GM18498 (cell line): ENCODE measurements around the gene TBX19.
"Not testable (repeated sequence)": the region's sequence is repeated elsewhere in the genome, so short reads cannot be mapped to it uniquely, and the experiment has no call there.

Experiments
- ATAC-seq: cut with Tn5 transposase; IDR thresholded peaks from one replicate; pipeline ENCODE4 v1.9.1; 2021; ENCODE audit warnings: mild to moderate bottlenecking, moderate library complexity; ENCODE audit not compliant: unreplicated experiment

TBX19 gene

GRCh38 chr1:168348146-168348709, 67.6 kb downstream of the TBX19 start:
- ATAC-seq, result no peak

- ATAC-seq, result not testable (repeated sequence)
Observed at GRCh38 chr1:168354335-168355269, 73.9 kb downstream of the TBX19 start.

DNA sequence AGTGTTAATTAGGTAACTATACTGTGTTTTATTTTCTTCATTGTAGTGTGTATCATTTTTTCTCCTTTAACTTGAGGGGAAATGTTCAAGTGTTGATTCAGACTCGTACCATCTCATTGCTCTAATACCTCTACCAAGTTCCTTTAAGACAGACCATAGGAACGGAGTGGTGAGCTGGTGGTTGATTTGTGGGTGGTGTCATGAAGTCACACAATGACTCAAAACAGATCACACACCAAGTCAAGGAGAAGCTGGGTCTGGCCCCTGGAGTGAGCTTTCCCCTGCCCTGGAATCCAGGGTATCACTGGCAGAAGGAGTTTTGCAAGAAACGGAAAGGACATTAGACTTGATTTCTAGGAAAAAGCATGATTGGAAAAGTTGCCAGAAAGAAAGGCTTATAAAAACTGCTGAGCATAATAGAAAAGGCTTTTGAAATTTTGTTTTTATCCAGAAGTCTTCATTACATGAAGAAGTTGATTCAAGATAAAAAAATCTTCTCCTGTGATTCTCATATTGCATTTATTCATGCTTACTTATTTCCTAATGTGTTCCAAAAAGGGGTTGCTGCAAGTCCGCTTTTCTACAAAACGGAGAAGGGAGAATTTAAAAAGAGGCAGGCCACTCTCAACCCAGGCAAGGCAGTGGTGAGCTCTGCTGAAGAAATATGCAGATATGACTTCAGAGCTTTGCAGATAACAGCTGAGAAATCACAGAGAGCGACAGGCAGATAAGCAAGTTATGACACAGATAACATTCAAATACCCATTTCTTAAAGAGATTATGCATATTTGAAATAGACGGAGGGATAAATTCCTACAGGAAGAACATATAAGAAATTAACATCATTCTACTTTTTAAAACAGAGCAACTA, 79.7 kb downstream of the TBX19 start:
- no peak for ATAC-seq

DNA sequence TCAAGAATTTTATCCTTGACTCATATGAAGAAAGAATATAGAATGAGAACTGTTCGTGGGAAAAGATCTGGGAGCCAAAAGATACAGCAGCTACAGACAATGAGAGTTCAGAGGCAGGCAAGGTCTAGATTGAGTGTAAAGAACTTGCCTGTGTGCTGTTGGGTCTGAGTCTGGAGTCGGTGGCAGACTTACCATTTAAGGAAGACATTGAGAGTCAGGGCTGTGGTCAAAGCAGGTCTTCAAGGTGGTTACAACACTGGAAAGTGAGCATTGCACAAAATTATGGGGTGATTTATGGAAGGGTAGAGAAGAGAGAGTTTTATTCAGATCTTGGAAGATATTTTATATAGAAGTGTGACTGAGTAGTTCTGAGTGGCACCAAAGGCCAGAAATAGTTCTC, 80.6 kb downstream of the TBX19 start:
- ATAC-seq, result no peak

DNA sequence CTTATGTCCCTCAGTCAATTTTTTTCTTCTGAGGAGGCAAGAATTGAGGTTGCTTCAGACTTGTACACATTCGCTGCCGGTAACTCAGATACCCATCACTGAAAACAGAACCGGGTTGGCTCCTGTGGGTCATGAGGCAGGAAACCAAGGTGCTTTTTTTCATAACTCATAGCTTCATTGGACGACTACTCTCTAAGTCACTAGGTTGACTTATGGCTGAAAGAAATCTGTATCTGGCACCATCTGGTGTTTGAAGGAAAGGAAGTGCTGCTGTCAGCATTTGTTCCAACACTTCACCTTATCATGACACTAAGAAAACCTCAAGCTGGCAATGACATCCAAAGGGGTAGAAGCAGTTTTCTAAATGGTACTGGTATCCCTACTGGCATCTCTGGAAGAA, 82.3 kb downstream of the TBX19 start:
- ATAC-seq, result no peak
